GM19025 (cell line): Measurements from ENCODE around the gene INSIG1.

Source experiments
- ATAC-seq: cut with Tn5 transposase; IDR thresholded peaks from one replicate; pipeline ENCODE4 v1.9.1; 2021; ENCODE audit warnings: mild to moderate bottlenecking, low read depth, moderate library complexity; ENCODE audit not compliant: unreplicated experiment

INSIG1 gene

GRCh38 chr7:155324012-155324917 is 26.6 kb downstream of the INSIG1 start:
- ATAC-seq = no peak

- no peak for ATAC-seq
Observed at GRCh38 chr7:155324918-155325235, 27.2 kb downstream of the INSIG1 start.

- no peak for ATAC-seq
Observed at GRCh38 chr7:155326385-155326784, 28.7 kb downstream of the INSIG1 start.

GRCh38 chr7:155327590-155328320 is 30.1 kb downstream of the INSIG1 start:
- ATAC-seq = no peak

- ATAC-seq = no peak
Observed at GRCh38 chr7:155329225-155329624, 31.5 kb downstream of the INSIG1 start.

- no peak for ATAC-seq
Observed at GRCh38 chr7:155331396-155331795, 33.7 kb downstream of the INSIG1 start.

GRCh38 chr7:155333346-155334234 is 35.9 kb downstream of the INSIG1 start:
- ATAC-seq = no peak

GRCh38 chr7:155336812-155337602 is 39.3 kb downstream of the INSIG1 start:
- no peak for ATAC-seq

- no peak for ATAC-seq
Observed at GRCh38 chr7:155337946-155338631, 40.4 kb downstream of the INSIG1 start.

- peak; percentile 59 for ATAC-seq
Observed at GRCh38 chr7:155338632-155339320, 41.1 kb downstream of the INSIG1 start.

- ATAC-seq = no peak
Observed at GRCh38 chr7:155339474-155339873, 41.8 kb downstream of the INSIG1 start.

GRCh38 chr7:155340071-155340531 is 42.4 kb downstream of the INSIG1 start:
- ATAC-seq = no peak

GRCh38 chr7:155340721-155341120 is 43.0 kb downstream of the INSIG1 start:
- ATAC-seq = no peak

- ATAC-seq = no peak
Observed at GRCh38 chr7:155341463-155341983, 43.8 kb downstream of the INSIG1 start.

- no peak for ATAC-seq
Observed at GRCh38 chr7:155342313-155342712, 44.6 kb downstream of the INSIG1 start.

- no peak for ATAC-seq
Observed at GRCh38 chr7:155343150-155343549, 45.5 kb downstream of the INSIG1 start.

GRCh38 chr7:155343661-155344121 is 46.0 kb downstream of the INSIG1 start:
- no peak for ATAC-seq

- peak; percentile 25 for ATAC-seq
Observed at GRCh38 chr7:155344270-155344617, 46.6 kb downstream of the INSIG1 start.
